ENCODE data around the gene PPP1R9A. TPM values are rescaled to one million over a fixed set of nuclear protein-coding genes. Genes with fewer than 3 reads are reported as not detected.

The PPP1R9A gene
- total RNA-seq, 2 donors from 2014 or later, result not detected

DNA sequence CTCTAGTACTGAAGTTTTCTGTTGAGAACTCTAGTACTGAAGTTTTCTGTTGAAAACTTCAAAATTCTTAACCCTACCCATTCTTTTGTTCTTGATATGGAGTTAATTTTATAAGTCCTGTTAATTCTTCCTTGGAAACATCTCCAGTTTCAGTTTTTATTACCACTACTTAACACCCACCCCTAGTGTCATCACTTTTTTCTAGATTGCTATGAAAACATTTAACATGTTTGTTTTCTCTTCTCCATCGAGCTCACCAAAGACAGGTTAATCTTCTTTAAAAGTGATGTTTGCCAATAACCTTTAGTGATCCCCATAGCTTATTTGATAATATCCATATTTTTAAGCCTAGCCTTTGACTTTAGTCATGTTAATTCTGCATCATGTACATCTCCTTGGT, 147.9 kb downstream of the PPP1R9A start:
- Mint-ChIP-seq H3K4me1 (no peaks in the 10 kb centered on the region), H3K27ac (no peak overlapping the region), H3K4me3 (no peak overlapping the region), H3K36me3 (ENCODE audit: low read depth) (no peaks in the 10 kb centered on the region), H3K27me3 (no peaks in the 10 kb centered on the region), H3K9me3 (no peaks in the 10 kb centered on the region)
- no peak for ATAC-seq (replicated peaks)

DNA sequence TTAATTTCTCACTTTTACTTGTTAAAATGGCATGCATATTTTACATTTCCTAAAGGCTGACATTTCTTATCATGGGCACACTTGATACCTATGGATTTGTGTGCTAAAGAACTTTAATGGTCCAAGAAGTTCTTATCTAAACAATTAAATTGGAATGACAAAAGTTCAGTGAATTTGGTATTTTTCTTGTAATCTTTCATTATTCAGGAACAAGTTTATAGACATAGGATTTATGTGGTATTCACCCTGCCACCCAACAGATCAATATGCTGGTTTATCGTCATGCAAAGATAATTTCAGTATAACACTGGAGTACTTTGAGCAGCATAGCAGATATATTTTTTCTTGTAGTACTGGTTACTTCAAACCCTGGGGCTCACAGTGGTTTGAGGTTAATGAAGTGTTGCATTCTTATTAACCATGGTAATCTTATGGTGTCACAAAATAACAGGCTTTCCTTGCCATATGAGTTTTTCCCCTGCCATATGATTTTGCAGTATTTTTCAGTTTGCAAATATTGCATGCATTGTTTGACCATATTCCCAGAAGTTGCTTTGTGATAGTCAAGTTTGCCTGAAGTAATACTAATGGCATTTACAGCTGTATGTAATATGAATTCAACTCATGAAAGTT, 148.8 kb downstream of the PPP1R9A start:
- no peaks in the 10 kb centered on the region for H3K27me3 Mint-ChIP-seq
- no peak overlapping the region for H3K27ac Mint-ChIP-seq
- no peaks in the 10 kb centered on the region for H3K36me3 Mint-ChIP-seq (ENCODE audit: low read depth)
- H3K4me1 Mint-ChIP-seq, result no peaks in the 10 kb centered on the region
- H3K9me3 Mint-ChIP-seq, result no peaks in the 10 kb centered on the region
- no peak overlapping the region for H3K4me3 Mint-ChIP-seq
- ATAC-seq (replicated peaks), result no peak

DNA sequence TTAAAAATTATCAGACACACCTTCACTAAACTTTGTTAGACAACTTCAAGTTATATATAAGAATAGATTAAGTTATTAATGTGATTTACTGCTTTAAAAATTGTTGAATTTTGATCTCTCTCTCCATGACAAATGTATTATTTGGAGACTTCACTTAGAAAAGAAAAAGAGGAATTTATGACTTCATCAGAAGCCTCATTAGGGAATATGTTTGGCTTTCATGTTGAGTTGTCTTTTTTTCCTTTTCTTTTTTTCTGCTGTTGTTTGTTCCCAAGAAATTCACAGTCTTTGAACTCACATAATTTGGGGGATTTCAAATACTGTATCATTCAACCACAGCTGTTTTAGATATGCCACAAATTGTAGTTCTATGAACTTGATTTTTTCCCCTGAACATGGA, 149.5 kb downstream of the PPP1R9A start:
- H3K27ac Mint-ChIP-seq, result no peak overlapping the region
- no peaks in the 10 kb centered on the region for H3K4me1 Mint-ChIP-seq
- no peaks in the 10 kb centered on the region for H3K36me3 Mint-ChIP-seq (ENCODE audit: low read depth)
- H3K27me3 Mint-ChIP-seq, result no peaks in the 10 kb centered on the region
- no peak overlapping the region for H3K4me3 Mint-ChIP-seq
- no peak for ATAC-seq (replicated peaks)
- no peaks in the 10 kb centered on the region for H3K9me3 Mint-ChIP-seq

DNA sequence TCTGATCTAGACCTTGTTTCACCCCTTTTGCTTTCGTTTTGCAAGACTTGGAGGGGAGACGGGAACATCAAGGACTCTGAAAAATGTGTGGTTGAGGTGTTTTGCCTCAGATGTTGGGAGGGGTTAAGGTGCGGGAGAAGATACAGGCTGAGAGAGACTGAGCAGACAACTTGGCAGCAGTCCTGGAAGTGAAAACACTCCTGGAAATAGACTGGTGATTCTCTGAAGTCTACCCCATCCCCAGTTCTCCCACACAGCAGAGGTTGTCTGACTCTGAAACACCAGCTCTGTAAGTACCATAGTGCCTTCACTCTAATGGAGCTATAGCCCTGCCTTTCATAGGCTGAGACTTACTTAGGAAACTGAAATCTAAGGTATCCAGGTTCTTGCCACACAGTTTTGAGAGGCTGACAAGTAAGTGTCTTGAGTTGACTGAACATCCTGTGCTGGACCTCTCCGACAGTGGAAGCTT, 152.5 kb downstream of the PPP1R9A start:
- no peaks in the 10 kb centered on the region for H3K27me3 Mint-ChIP-seq
- ATAC-seq (replicated peaks), result no peak
- H3K4me3 Mint-ChIP-seq, result no peak overlapping the region
- no peaks in the 10 kb centered on the region for H3K9me3 Mint-ChIP-seq
- H3K36me3 Mint-ChIP-seq (ENCODE audit: low read depth), result no peaks in the 10 kb centered on the region
- H3K27ac Mint-ChIP-seq, result no peak overlapping the region
- H3K4me1 Mint-ChIP-seq, result no peaks in the 10 kb centered on the region

DNA sequence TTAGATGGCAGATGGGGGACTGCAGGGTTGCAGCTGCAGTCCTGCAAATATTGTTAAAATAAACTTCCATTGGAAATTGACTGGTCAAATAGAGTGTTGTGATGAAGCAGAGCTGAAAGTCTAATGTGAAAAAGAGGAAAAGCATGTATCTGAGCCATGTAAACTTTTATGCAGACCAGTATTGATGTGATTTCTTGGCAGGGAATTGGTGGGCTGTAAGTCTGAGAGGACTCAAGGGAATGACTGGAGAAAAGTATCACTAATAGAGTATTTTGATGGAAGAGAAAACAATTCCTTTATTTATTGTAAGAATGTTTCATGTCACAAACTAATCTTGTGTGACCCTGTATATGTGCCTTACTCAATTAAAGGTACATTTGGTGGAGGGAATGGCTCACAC, 155.5 kb downstream of the PPP1R9A start:
- Mint-ChIP-seq H3K27ac (no peak overlapping the region), H3K4me3 (no peak overlapping the region), H3K4me1 (no peaks in the 10 kb centered on the region), H3K9me3 (no peaks in the 10 kb centered on the region), H3K27me3 (no peaks in the 10 kb centered on the region), H3K36me3 (ENCODE audit: low read depth) (no peaks in the 10 kb centered on the region)
- ATAC-seq (replicated peaks), result no peak

DNA sequence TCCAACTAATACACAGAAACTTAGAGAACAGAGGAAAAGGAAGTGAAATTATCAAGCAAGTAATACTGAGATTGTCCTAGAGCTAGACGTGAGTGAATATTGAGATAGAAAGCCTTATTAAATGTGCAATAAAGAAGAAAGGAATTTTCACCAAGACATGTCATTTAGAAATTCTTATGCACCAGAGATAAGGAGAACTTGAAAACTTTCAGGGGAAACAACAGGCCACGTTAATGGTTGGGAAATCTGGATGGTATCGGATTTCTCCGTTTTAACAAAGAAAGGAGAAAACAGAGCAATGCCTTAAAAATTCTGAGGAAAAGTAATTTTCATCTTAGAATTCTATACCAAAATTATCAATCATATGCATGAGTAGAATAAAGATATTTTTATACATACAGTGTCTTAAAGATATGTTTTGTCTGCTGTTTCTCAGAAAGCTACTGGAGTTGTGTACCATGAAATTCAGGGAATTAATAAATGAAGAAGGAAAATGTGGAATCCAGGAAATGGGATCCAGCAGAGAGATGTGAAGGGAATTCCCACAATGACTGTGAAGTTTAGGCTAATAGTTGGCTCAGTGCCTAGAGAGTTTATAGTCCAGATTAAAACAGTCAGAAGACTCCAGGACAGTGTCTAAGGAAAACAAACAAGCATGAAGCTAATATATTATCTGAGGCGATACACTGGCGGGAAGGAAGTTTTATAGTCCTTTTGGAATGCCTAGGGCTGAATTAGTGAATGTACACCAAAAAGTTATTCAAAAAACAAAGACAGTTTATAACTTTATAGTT, 159.5 kb downstream of the PPP1R9A start:
- no peaks in the 10 kb centered on the region for H3K36me3 Mint-ChIP-seq (ENCODE audit: low read depth)
- no peak for ATAC-seq (replicated peaks)

DNA sequence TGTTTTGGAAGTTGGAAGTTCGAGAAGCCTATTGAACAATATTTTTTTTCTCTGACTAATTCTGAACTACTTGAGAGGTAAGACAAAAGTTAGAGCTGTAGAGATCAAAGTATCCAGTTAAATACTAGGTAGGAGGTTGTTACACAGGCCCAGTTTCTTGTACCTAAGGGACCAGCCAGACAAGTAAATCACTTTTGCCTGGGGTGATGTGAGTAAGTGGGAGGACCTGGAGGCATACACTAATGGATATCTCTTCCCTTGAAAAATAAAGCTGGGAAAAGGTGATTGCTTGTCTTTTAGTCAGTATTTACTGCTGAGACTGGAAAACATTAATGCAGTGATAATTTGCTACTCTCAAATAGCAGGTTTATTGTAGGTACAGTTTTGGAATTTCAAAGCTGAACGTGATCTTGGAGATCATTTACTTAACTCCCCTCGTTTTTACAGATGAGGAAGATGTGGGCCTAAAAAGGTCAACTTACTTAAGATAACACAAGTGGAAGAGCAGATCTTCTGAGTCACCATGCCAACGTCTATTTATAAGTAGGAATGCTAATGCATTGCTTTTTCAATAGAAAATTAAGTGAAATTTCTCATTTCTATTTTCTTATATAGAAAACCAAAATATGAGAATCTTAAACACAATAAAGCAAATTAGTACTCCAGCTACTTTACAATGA, 181.3 kb downstream of the PPP1R9A start:
- ATAC-seq (replicated peaks), result no peak
- Mint-ChIP-seq H3K4me3 (no peak overlapping the region), H3K4me1 (no peaks in the 10 kb centered on the region), H3K9me3 (no peaks in the 10 kb centered on the region), H3K36me3 (ENCODE audit: low read depth) (no peaks in the 10 kb centered on the region), H3K27me3 (no peaks in the 10 kb centered on the region), H3K27ac (no peak overlapping the region)

More for the DNA sequence above, 159.5 kb downstream of the PPP1R9A start:
- Mint-ChIP-seq H3K4me3 (no peak overlapping the region), H3K9me3 (no peaks in the 10 kb centered on the region), H3K27ac (no peak overlapping the region), H3K27me3 (no peaks in the 10 kb centered on the region), H3K4me1 (no peaks in the 10 kb centered on the region)

DNA sequence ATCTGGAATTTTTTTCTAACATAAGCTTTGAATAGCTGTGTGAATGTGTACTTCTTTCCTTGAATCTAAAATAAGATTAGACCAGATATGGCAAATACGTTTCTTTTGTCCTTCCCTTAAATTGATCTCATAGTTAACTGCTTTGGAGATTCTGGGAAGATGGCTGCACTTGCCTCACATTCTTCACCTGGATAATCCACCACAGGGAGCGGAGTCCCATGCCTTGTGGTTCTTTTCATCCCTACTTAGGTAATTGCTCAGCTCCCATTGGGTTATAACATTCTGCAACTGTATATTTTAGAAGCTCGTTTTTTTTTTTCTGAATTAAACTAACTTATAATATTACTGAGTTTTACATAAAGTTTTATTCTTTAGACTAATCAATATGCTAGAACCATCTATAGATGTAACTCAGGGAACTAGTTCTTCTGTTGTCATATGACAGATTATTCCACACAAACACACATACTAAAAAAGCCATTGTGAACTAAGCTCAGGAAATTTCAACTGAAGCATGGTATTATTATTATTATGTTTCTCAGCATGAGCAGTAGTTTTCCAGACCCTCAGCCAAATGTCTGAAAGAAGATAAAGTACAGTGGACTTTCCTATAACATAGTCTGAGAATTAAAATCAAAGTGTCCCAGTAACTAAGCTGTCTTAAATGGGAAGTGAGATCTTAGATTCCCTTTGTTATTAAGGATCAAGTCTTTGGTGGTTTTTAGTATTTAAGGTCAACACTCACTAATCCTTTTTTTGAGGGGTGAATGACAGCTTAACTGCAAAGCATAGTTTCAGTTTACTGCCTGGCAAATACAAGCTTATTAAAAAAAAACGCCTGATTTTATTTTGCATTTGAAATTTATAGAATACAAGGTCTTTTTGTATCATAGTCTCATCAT, 182.3 kb downstream of the PPP1R9A start:
- Mint-ChIP-seq H3K4me3 (no peak overlapping the region), H3K9me3 (no peaks in the 10 kb centered on the region), H3K36me3 (ENCODE audit: low read depth) (no peaks in the 10 kb centered on the region), H3K4me1 (no peaks in the 10 kb centered on the region), H3K27me3 (no peaks in the 10 kb centered on the region), H3K27ac (no peak overlapping the region)
- ATAC-seq (replicated peaks), result no peak

DNA sequence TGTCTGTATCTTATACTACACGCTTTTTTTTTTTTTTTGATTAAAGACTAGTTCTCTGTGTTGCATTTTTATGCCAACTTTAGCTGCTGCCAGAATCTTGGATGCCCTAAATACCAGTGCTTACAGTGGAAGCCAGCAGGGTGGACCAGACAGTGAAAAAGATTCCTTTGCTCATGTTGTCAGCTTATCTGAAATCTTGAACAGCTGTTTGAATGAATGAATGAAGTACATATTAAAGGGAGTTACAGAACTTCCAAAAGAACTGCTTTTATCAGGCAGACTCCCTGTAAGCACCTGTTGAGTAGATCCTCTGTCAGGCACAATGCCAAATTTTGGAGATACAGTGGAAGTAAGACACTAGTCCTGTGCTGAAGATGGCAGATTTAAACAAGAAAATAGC, 184.9 kb downstream of the PPP1R9A start:
- H3K36me3 Mint-ChIP-seq (ENCODE audit: low read depth), result no peaks in the 10 kb centered on the region

DNA sequence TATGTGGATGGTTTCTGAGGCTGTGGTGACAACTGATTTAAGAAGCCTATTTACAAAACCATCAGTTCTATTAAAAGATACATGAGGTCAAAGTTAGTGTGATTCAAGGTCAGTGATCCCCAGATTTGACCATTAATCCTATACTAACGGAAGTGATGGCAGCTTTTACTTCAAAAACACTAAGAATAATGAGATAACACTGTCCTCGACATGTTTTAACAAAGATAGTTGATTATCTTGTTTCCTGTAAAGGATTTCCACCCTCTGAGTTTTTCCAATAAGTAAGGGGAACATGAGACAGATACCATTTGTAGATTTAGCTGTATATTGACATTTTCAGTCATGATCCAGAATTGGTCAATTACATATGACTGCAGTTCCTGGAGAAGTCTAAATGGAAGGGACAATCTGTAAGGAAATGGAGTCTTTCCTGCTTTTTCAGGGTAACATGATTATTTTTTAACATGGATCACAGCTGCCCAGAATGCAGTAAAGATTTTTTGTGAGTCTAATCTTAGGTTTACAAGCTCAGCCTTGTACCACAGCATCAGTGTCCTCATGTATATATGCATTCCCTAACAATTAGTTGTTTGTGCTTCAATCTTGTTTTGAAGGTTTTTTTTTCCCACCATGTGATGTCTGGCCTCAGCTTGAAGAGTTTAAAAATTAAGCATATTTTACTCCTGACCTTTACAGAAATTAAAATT, 188.0 kb downstream of the PPP1R9A start:
- Mint-ChIP-seq H3K36me3 (ENCODE audit: low read depth) (no peaks in the 10 kb centered on the region), H3K9me3 (no peaks in the 10 kb centered on the region), H3K27me3 (no peaks in the 10 kb centered on the region), H3K4me3 (no peak overlapping the region), H3K27ac (no peak overlapping the region), H3K4me1 (no peaks in the 10 kb centered on the region)
- ATAC-seq (replicated peaks), result no peak

More for the DNA sequence above, 184.9 kb downstream of the PPP1R9A start:
- H3K27ac Mint-ChIP-seq, result no peak overlapping the region
- H3K4me3 Mint-ChIP-seq, result no peak overlapping the region
- no peaks in the 10 kb centered on the region for H3K4me1 Mint-ChIP-seq
- no peaks in the 10 kb centered on the region for H3K9me3 Mint-ChIP-seq
- no peak for ATAC-seq (replicated peaks)
- no peaks in the 10 kb centered on the region for H3K27me3 Mint-ChIP-seq

DNA sequence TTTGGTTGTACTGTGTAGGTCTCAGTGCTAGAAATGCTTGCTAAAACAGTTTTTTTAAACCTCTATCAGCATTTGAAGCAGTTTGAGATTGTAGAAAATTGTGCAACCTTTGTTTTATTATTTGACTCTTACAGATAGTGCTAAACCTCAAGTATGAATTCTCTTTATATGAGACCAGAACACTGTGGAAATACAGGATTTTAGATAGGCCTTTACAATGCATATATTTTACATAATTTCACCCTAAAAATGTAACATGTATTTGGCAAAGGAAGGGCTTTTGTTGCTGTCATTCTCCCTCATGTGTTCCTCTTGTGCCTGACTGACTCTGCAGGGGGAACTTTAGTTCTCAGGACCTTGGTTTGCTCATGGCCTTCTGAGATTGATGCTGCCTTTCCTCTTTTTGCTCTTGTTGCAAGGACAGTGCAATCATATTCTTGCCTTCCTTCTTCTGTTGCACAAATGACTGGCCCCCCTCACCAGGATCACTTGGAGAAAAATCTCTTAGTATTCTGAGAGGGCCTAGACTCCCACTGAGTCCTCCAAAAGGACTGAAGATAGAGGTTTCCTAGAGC, 188.7 kb downstream of the PPP1R9A start:
- H3K36me3 Mint-ChIP-seq (ENCODE audit: low read depth), result no peaks in the 10 kb centered on the region
- H3K9me3 Mint-ChIP-seq, result no peaks in the 10 kb centered on the region
- H3K27ac Mint-ChIP-seq, result no peak overlapping the region

DNA sequence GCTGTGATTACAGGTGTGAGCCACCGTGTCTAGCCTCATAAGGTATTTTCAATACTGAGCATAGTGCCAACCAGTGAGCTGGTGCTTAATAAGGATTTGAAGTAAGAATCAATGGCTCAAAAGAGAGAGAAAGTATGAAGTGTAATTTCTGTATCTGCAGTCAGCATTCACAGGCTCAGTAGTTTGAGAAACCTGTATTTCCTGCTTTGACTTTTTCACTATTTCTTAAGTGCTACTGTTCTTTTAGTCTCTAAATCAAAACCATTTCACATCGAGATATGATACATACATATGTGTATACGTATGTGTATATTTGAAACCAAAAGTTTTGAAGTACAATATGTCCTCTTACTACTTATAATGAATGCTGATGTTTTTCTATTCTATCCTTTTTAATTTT, 189.9 kb downstream of the PPP1R9A start:
- Mint-ChIP-seq H3K36me3 (ENCODE audit: low read depth) (no peaks in the 10 kb centered on the region), H3K4me3 (no peak overlapping the region), H3K27ac (no peak overlapping the region), H3K27me3 (no peaks in the 10 kb centered on the region), H3K4me1 (no peaks in the 10 kb centered on the region), H3K9me3 (no peaks in the 10 kb centered on the region)
- ATAC-seq (replicated peaks), result no peak

More for the DNA sequence above, 188.7 kb downstream of the PPP1R9A start:
- Mint-ChIP-seq H3K4me3 (no peak overlapping the region), H3K4me1 (no peaks in the 10 kb centered on the region), H3K27me3 (no peaks in the 10 kb centered on the region)
- no peak for ATAC-seq (replicated peaks)

DNA sequence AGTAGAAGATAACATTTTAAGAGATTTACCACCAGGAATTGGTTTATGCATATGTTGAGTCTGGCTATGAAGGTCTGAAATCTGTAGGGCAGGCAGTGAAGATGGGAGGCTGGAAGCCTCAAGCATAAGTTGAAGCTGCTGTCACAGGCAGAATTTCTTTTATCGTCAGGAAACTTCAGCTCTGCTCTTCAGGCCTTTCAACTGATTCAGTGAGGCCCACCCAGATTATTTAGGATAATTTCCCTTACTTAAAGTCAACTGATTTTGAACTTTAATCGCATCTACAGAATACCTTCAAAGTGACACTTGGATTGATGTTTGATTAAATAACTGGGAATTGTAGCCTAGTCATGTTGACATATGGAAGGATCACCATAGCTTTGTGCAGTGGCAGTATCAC, 190.5 kb downstream of the PPP1R9A start:
- Mint-ChIP-seq H3K9me3 (no peaks in the 10 kb centered on the region), H3K4me1 (no peaks in the 10 kb centered on the region), H3K27ac (no peak overlapping the region), H3K36me3 (ENCODE audit: low read depth) (no peaks in the 10 kb centered on the region), H3K27me3 (no peaks in the 10 kb centered on the region), H3K4me3 (no peak overlapping the region)
- no peak for ATAC-seq (replicated peaks)
